ENCODE results near the gene SALL3.
"Not testable (repeated sequence)": the region's sequence is repeated elsewhere in the genome, so short reads cannot be mapped to it uniquely, and the experiment has no call there.

The SALL3 gene

DNA sequence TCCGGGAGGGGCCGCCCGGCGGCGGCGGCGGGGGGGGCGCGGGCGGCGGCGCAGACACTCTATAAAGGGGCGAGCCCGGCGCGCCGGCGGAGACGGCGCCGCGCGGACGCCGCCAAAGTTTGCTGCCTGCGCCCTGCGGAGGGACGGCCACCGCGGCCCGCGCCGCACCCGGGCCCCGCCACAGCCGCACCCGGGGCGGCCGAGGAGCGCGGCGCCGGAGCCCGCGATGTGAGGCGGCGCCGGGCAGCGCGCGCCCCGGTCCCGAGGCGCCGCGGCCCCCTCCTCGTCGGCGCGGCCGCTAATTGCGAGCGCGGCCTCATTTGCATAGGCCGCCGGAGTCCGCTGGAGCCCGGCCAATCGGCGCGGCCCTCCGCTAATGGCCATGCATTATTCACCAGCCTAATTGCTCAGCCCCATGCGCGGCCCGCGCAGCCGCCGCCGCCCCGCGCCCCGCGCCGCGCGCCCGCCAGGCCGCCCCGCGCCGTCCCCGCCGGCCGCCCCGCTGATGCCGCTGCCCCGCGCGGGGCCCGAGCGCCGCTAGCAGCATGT, at the start of gene SALL3:
TSS of gene SALL3 (plus strand) at position 89 of the 549 bp plus-strand sequence. CDS start at position 546, 457 bp downstream.
- peak within 1 kb of the TSS; percentile 53 for H3K4me3 ChIP-seq (ENCODE audit: low read depth, low read length)

GRCh38 chr18:78932281-78932680, 47.3 kb upstream of the SALL3 start:
- no peak overlapping the region for H3K4me3 ChIP-seq (ENCODE audit: low read depth, low read length)

- no peak overlapping the region for H3K4me3 ChIP-seq (ENCODE audit: low read depth, low read length)
Measured at GRCh38 chr18:78934003-78934402, 45.6 kb upstream of the SALL3 start.

DNA sequence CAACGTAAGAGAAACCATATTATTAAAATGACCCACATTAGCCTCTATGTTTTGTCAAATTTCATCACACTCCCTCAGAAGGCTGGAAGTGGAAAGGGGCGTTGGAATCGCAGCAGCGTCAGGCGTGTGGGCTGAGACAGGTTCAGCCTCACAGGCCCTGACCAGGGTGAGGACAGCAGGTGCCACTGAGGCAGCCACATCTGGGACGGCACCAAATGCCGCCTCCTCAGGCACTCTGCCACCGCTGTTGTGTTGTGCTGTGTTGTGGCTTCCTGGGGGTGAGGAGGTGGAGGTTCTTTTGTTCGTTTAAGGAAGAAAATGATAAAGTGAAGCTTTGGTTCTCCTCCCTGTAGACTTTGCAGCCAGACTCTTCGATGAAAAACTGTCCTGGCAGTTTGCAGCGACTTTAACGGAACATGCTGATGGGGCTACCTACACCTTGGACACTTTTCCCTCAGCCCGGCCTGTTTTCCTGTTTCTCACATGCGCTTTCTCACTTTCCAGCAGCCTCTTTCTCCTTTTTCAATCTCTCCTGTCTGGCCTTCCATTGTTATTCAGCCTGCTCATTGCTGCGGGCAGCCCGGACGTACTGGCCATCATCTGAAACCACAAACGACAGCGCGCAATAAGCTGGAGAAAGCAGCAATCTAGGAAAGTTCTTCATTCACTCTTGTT, 44.9 kb upstream of the SALL3 start:
- no peak overlapping the region for H3K4me3 ChIP-seq (ENCODE audit: low read depth, low read length)

GRCh38 chr18:78935406-78935805, 44.2 kb upstream of the SALL3 start:
- H3K4me3 ChIP-seq (ENCODE audit: low read depth, low read length): no peak overlapping the region

GRCh38 chr18:78936251-78937005, 43.2 kb upstream of the SALL3 start:
- H3K4me3 ChIP-seq (ENCODE audit: low read depth, low read length): no peak overlapping the region

DNA sequence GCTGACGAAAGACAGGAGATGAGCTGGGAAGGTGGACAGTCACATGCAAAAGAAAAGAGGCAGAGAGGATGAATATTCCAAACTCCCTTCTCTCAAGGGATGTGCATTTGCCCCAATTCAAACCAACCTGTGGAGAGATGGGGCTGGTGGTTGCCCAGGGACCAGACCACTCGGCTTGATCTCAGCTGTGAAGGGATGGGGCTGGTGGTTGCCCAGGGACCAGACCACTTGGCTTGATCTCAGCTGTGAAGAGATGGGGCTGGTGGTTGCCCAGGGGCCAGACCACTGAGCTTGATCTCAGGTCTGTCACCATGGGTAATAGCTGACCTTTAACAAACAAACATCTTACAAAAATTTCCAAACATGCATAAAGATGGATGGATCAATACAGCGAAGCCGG, 42.5 kb upstream of the SALL3 start:
- H3K4me3 ChIP-seq (ENCODE audit: low read depth, low read length): no peak overlapping the region

DNA sequence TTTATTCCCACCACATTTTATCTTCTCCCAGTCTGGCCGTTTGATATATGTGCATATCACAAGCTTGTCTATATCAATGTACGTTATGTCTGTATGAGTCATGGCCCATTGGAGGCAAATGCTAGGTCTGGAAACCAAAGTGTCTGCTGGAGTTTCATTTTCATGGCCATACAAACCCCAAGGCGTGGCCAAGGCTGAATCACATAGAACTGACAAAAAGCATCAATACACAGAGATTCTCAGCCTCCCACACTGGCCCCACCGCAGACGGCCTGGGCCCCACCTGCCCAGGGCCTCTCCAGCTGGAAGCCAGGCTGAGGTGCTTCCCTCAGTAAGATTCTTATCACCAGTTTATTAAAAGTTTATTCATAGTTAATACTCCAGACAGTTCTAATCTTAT, 40.5 kb upstream of the SALL3 start:
- H3K4me3 ChIP-seq (ENCODE audit: low read depth, low read length): no peak overlapping the region

DNA sequence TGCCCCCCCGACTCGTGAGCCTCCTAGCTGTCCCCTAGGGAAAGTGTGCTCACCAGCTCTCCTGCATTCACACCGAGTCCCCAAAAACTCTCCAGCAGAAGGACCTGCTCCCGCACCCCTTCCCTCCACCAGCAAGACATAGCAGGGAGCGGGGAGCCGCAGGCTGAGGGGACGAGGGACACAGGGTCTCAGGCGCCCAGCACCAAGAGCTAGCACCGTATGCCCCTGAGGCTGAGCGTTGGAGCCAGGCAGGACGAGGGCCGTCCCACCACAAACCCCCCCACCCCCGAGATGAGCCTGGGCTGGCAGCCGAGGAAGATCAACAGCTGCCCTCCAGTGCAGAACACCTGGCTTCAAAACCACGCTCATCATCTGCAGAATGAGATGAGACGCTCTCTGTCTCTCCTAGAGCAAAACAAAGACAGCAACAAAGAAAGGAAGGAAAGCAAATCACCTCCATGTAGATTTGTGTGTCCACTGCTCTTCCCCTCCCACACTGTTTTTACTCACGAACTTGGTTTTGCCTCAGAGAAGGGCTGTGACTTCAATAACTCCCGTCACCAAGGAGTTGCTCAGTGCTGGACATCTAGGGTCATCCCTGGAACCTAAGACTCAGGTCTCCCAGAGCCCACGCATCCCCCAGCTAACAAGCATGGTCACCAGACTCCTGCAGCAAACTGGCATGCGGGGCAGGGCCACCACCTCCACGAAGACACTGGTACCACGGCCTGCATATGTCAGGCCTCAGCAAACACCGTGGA, 39.7 kb upstream of the SALL3 start:
- H3K4me3 ChIP-seq (ENCODE audit: low read depth, low read length): no peak overlapping the region

DNA sequence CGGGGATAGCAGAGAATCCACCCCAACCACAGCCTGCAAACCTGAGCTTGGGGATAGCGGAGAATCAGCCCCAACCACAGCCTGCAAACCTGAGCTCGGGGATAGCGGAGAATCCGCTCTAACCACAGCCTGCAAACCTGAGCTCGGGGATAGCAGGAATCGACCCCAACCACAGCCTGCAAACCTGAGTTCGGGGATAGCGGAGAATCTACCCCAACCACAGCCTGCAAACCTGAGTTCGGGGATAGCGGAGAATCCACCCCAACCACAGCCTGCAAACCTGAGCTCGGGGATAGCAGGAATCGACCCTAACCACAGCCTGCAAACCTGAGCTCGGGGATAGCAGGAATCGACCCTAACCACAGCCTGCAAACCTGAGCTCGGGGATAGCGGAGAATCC, 37.4 kb upstream of the SALL3 start:
- not testable (repeated sequence) for H3K4me3 ChIP-seq (ENCODE audit: low read depth, low read length)

DNA sequence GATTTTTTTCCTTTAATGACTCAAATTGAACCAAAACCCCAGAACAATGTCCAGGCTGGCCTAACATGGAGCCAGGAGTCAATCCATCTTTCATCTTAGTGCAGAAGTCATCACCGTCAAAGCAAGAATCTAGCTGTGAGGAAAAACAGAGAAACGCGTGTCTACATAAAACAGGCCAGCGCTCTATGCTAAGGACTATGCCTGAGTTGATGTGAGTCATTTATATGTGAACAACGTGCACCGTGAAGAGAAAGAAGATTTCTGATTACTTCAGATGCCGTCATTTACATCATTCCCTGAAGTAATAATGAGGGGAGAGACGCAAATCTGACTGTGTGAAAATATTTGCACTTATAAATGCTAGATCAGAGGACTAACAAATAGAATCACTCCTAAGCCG, 34.0 kb upstream of the SALL3 start:
- no peak overlapping the region for H3K4me3 ChIP-seq (ENCODE audit: low read depth, low read length)

DNA sequence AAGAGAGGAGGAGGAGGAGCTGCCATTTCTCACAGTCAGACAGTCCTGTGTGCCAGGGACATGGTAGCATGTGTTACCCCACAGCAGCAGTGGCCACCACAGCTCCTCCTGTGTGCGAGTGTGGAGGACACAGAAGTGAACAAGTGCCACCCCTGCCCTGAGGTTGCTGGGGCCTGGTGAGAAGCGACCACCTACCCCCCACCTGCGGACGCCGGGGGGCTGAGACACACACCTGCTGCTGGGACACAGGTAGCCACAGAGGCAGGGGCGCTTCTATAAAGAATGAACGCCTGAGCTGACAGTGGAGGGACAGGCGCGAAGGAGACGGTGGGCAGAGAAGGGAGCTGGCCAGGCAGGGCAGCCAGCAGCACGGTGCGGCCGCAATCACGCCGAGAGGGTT, 32.3 kb upstream of the SALL3 start:
- H3K4me3 ChIP-seq (ENCODE audit: low read depth, low read length): no peak overlapping the region

GRCh38 chr18:78948221-78948620, 31.4 kb upstream of the SALL3 start:
- H3K4me3 ChIP-seq (ENCODE audit: low read depth, low read length): no peak overlapping the region

GRCh38 chr18:78948707-78949106, 30.9 kb upstream of the SALL3 start:
- no peak overlapping the region for H3K4me3 ChIP-seq (ENCODE audit: low read depth, low read length)

DNA sequence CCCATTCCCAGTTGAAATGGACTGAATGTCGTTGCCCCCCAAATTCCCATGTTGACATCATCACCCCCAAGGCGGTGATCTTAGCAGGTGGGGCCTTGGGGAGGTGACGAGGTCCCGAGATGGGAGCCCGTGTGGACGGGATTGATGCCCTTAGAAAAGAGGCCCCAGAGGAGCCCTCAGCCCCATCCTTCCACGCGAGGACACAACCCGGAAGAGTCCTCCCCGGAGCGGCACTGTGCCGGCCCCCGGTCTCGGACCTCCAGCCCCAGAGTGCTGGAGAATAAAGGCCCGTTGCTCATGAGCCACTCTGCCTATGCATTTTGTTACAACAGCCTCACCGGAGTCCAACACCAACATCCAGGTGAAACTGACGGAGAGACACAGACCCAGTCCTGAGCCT, 30.4 kb upstream of the SALL3 start:
- H3K4me3 ChIP-seq (ENCODE audit: low read depth, low read length): no peak overlapping the region

GRCh38 chr18:78950386-78950785, 29.2 kb upstream of the SALL3 start:
- H3K4me3 ChIP-seq (ENCODE audit: low read depth, low read length): no peak overlapping the region

- H3K4me3 ChIP-seq (ENCODE audit: low read depth, low read length): no peak overlapping the region
Measured at GRCh38 chr18:78953566-78953965, 26.1 kb upstream of the SALL3 start.

DNA sequence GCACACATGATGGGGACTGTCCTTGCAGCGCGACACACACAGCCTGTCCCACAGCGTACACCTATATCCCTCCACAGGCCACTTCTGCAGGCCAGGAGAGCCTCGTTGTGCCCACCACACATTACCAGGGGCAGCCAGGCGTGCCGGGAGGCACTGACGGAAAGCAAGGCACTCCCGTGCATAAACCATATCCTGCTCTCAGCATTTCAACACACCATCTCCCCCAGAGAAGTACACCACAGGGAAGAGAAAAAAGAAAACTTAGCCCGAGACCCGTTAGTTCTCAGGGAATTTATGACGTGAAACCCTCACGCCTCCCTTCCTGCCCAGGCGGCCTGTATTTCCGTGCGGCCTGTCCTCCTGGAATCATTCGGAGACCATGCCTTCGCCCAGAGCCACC, 24.6 kb upstream of the SALL3 start:
- H3K4me3 ChIP-seq (ENCODE audit: low read depth, low read length): no peak overlapping the region

GRCh38 chr18:78957140-78957539, 22.5 kb upstream of the SALL3 start:
- no peak overlapping the region for H3K4me3 ChIP-seq (ENCODE audit: low read depth, low read length)

GRCh38 chr18:78960709-78961108, 18.9 kb upstream of the SALL3 start:
- H3K4me3 ChIP-seq (ENCODE audit: low read depth, low read length): no peak overlapping the region

DNA sequence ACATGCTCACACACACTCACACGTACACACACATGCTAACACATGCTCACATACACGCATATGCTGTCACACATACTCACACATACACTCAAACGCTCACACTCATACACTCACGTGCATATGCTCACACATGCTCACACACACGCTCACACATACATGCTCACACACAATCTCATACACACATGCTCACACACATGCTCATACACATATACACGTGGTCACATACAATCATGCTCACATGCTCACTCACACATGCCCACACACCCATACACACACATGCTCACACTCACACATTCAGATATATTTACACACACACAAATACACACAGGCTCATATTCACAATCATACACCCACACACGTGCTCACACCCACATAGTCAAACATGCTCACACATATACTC, 17.5 kb upstream of the SALL3 start:
- H3K4me3 ChIP-seq (ENCODE audit: low read depth, low read length): no peak overlapping the region

DNA sequence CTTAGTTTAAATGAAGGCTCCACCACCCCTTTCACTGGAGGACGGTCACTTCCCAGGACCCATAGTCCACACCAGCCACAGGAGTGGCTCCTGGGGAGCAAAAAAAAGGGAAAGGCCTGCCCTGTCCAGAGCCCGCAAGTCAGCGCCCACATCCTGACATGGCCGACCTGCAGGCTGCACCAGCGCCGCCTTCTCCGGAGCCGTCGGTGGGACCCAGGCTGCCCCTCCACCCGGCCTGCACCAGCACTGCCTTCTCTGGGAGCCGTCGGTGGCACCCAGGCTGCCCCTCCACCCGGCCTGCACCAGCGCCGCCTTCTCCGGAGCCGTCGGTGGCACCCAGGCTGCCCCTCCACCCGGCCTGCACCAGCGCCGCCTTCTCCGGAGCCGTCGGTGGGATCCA, 14.9 kb upstream of the SALL3 start:
- not testable (repeated sequence) for H3K4me3 ChIP-seq (ENCODE audit: low read depth, low read length)
